Heart right ventricle (tissue), 16 donors: ENCODE results near the gene ZNF787. TPM values are rescaled to one million over a fixed set of nuclear protein-coding genes. Genes with fewer than 3 reads are reported as not detected.

Source experiments
- ATAC-seq, 8 donors: fragments of 200-7000 bp; cut with Tn5 transposase; one replicate each; pipeline ENCODE4 v1.9.1; 2020; ENCODE audit warnings: mild to moderate bottlenecking in 8 of 8, moderate library complexity in 8 of 8, moderate number of reproducible peaks in 1 of 8
- DNase-seq, 2 donors: peaks; one replicate each; pipeline ENCODE4 v3.0.0-alpha.2; 2020
- H3K27ac ChIP-seq, 10 donors: fragments of 200-600 bp; sonication (generic) in 2 of 10; one replicate each; pipeline versions ENCODE4 v1.5.0 to v1.8.0; 2020 to 2022; ENCODE audit warnings: mild to moderate bottlenecking in 3 of 10
- H3K27me3 ChIP-seq, 7 donors: fragments of 200-600 bp; one replicate each; pipeline ENCODE4 v1.8.0; 2021 to 2022; ENCODE audit warnings: mild to moderate bottlenecking in 2 of 7
- H3K36me3 ChIP-seq, 9 donors: fragments of 200-600 bp; sonication (generic) in 1 of 9; one replicate each; pipeline versions ENCODE4 v1.5.0 to v1.8.0; 2020 to 2022; ENCODE audit warnings: mild to moderate bottlenecking in 2 of 9
- H3K4me1 ChIP-seq, 9 donors: fragments of 200-600 bp; sonication (generic) in 1 of 9; one replicate each; pipeline versions ENCODE4 v1.5.0 to v1.8.0; 2020 to 2022; ENCODE audit warnings: mild to moderate bottlenecking in 4 of 9
- H3K4me3 ChIP-seq, 10 donors: fragments of 200-600 bp; sonication (generic) in 2 of 10; one replicate each; pipeline versions ENCODE4 v1.5.0 to v1.8.0; 2020 to 2022; ENCODE audit warnings: mild to moderate bottlenecking in 7 of 10, moderate library complexity in 2 of 10
- H3K9me3 ChIP-seq, 11 donors: fragments of 200-600 bp in 10 of 11; sonication (generic) in 2 of 11; one replicate each; pipeline versions ENCODE4 v1.5.0 to v1.8.0; 2013 to 2022; ENCODE audit warnings: mild to moderate bottlenecking in 2 of 11, control low read depth in 1 of 11, moderate library complexity in 1 of 11
- CTCF ChIP-seq, 9 donors: fragments of 200-600 bp; sonication (generic) in 2 of 9; IDR thresholded peaks; one replicate each; pipeline versions ENCODE4 v1.5.0 to v1.8.0; 2021 to 2022; ENCODE audit warnings: antibody characterized with exemption in 9 of 9, mild to moderate bottlenecking in 5 of 9, moderate library complexity in 1 of 9
- WGBS, 2 donors: extraction: QIAGEN DNeasy Blood & Tissue Kit; methylation state at CpG; one replicate each; pipeline ENCODE4 v1.1.7; 2013; ENCODE audit warnings: inconsistent platforms in 1 of 2; 5-methylcytosine and 5-hydroxymethylcytosine counted together
- intact Hi-C, 10 donors: fragments of 100-400 bp; cut with DNase I; formaldehyde crosslinking; loops; one replicate each; pipeline versions ENCODE4 v1.11.1 to v1.14.2; 2022
- polyA plus RNA-seq, 2 donors: library from polyadenylated mRNA; stranded (reverse); fragments of 200-250 nt; gene quantifications; one replicate each; pipeline ENCODE4 v1.2.3, GENCODE V29; 2013
- total RNA-seq, 10 donors: library from RNA; stranded (reverse); fragmentation: NEBNext Ultra II Directional in 3 of 10; extraction: Animal tissue kit (Norgen Biotek cat#: 25700) in 3 of 10; gene quantifications; one replicate each; pipeline versions ENCODE4 v1.2.1 to v1.2.4, GENCODE V29; 2021 to 2023
- donor health status: Arrhythmogenic right ventricular cardiomyopathy.
- donor health status: ischemic (EF 13 %, LVEDD 7.1; RV severe dilation, severe dysfunction).
- donor health status: healthy with polysubstance abuse.
- donor health status: DM: no; HTN: yes; CAD: no.
- donor health status: DM: no; HTN: no; CAD: no.
- donor health status: ischemic (EF 25% LVEDD 6.9; RV normal size, moderate dysfunction).
- donor health status: ischemic (EF 25% LVEDD 5.7; RV mildly dilated, moderate dysfunction).
- donor health status: healthy.
- donor health status: DM: yes; HTN: yes; CAD: no.
- donor health status: Ischemic cardiomyopathy.
- donor health status: ischemic (EF 35%, LVEDD 5.7; RV mildly dilated, moderate dysfunction).
- donor health status: nonischemic (EF 11% LVEDD 7.7; RV severe dilation, severe dysfunction).
- donor health status: DM: yes; HTN: yes; CAD: no.
- donor health status: PGD.
- donor health status: ischemic (EF 29% LVEDD 5.4; RV normal size, mild dysfunction).
- donor health status: nonischemic (EF 23%, LVEDD 6.1; RV moderate dilation, normal function).

Gene ZNF787
- total and polyA plus RNA-seq, 12 donors = 18.5 to 47.2 (median 28.4) TPM

- no peaks in the 10 kb centered on the region for H3K27me3 ChIP-seq
- peaks cover 0 to 65% (median 8%) of the 10 kb centered on the region in 9 donors for H3K36me3 ChIP-seq
- H3K4me1 ChIP-seq = peaks cover 0 to 27% (median 11%) of the 10 kb centered on the region in 9 donors
- WGBS, 2 donors = 97% methylated on average over 9 of the region's 9 CpGs
- H3K9me3 ChIP-seq = no peaks in the 10 kb centered on the region
- DNase-seq = no peak
- no peak for ATAC-seq
- no peak overlapping the region for H3K27ac ChIP-seq
- TF ChIP-seq CTCF (IDR thresholded peaks at IDR 0.05) = no peak
- intact Hi-C loops = loop anchor here in 2 of 10 donors (5.0 to 10.0 kb wide), 2 partner anchors 54 to 77 kb away; no protein-coding TSS in a partner anchor
- no peak overlapping the region for H3K4me3 ChIP-seq
These were observed 38.0 kb upstream of the ZNF787 start for GRCh38 chr19:56159009-56159559.

- DNase-seq (no peak), ATAC-seq (no peak)
- TF ChIP-seq CTCF (IDR thresholded peaks at IDR 0.05) = no peak
- 95 to 97% methylated on average over 16 of the region's 16 CpGs for WGBS, 2 donors
- Histone ChIP-seq H3K27ac (peak overlapping the region in 1 of 10 donors; percentile 89), H3K9me3 (no peaks in the 10 kb centered on the region), H3K4me3 (no peak overlapping the region), H3K4me1 (peaks cover 0 to 28% (median 11%) of the 10 kb centered on the region in 9 donors), H3K36me3 (peaks cover 0 to 70% (median 8%) of the 10 kb centered on the region in 9 donors), H3K27me3 (no peaks in the 10 kb centered on the region)
- intact Hi-C loops = loop anchor here in 2 of 10 donors (5.0 to 10.0 kb wide), 2 partner anchors 53 to 76 kb away; no protein-coding TSS in a partner anchor
These were observed 37.2 kb upstream of the ZNF787 start for GRCh38 chr19:56158170-56158757.

GRCh38 chr19:56156768-56157167, 35.7 kb upstream of the ZNF787 start:
- no peaks in the 10 kb centered on the region for H3K27me3 ChIP-seq
- DNase-seq = peak; percentile 38 to 46
- peak overlapping the region in 9 of 10 donors; percentile 36 to 89 (median 71) for H3K27ac ChIP-seq
- WGBS, 2 donors = 65 to 68% methylated on average over 11 of the region's 11 CpGs
- intact Hi-C loops = loop anchor here in 2 of 10 donors (5.0 to 10.0 kb wide), 2 partner anchors 52 to 74 kb away; no protein-coding TSS in a partner anchor
- peaks cover 0 to 70% (median 8%) of the 10 kb centered on the region in 9 donors for H3K36me3 ChIP-seq
- TF ChIP-seq CTCF (IDR thresholded peaks at IDR 0.05) = no peak
- no peak overlapping the region for H3K4me3 ChIP-seq
- H3K9me3 ChIP-seq = no peaks in the 10 kb centered on the region
- peaks cover 0 to 35% (median 16%) of the 10 kb centered on the region in 9 donors for H3K4me1 ChIP-seq
- peak; percentile 57 to 83 (median 72) for ATAC-seq

GRCh38 chr19:56155124-56155687, 34.1 kb upstream of the ZNF787 start:
- 62 to 65% methylated on average over 17 of the region's 17 CpGs for WGBS, 2 donors
- no peaks in the 10 kb centered on the region for H3K9me3 ChIP-seq
- intact Hi-C loops = loop anchor here in 2 of 10 donors (5.0 to 10.0 kb wide), 2 partner anchors 50 to 73 kb away; no protein-coding TSS in a partner anchor
- H3K27me3 ChIP-seq = no peaks in the 10 kb centered on the region
- DNase-seq (peak in 1 of 2 donors; percentile 36), ATAC-seq (peak in 5 of 8 donors; percentile 36 to 45 (median 43))
- no peak overlapping the region for H3K4me3 ChIP-seq
- TF ChIP-seq CTCF (IDR thresholded peaks at IDR 0.05) = peak; percentile 23 to 55 (median 45)
- H3K27ac ChIP-seq = peak overlapping the region in 4 of 10 donors; percentile 69 to 89 (median 73)
- H3K4me1 ChIP-seq = peaks cover 0 to 37% (median 16%) of the 10 kb centered on the region in 9 donors
- peaks cover 0 to 56% (median 8%) of the 10 kb centered on the region in 9 donors for H3K36me3 ChIP-seq
